NCI-H128 (cell line): Measurements from ENCODE around the gene RASD1.
A peak's percentile ranks its signal among the peaks of the same experiment; 100 is the strongest.

Source experiments
- DNase-seq: peaks from one replicate; lab custom pipeline; 2025; ENCODE audit not compliant: unreplicated experiment; lab: John Stamatoyannopoulos, UW

The RASD1 gene, protein sequence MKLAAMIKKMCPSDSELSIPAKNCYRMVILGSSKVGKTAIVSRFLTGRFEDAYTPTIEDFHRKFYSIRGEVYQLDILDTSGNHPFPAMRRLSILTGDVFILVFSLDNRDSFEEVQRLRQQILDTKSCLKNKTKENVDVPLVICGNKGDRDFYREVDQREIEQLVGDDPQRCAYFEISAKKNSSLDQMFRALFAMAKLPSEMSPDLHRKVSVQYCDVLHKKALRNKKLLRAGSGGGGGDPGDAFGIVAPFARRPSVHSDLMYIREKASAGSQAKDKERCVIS

DNA sequence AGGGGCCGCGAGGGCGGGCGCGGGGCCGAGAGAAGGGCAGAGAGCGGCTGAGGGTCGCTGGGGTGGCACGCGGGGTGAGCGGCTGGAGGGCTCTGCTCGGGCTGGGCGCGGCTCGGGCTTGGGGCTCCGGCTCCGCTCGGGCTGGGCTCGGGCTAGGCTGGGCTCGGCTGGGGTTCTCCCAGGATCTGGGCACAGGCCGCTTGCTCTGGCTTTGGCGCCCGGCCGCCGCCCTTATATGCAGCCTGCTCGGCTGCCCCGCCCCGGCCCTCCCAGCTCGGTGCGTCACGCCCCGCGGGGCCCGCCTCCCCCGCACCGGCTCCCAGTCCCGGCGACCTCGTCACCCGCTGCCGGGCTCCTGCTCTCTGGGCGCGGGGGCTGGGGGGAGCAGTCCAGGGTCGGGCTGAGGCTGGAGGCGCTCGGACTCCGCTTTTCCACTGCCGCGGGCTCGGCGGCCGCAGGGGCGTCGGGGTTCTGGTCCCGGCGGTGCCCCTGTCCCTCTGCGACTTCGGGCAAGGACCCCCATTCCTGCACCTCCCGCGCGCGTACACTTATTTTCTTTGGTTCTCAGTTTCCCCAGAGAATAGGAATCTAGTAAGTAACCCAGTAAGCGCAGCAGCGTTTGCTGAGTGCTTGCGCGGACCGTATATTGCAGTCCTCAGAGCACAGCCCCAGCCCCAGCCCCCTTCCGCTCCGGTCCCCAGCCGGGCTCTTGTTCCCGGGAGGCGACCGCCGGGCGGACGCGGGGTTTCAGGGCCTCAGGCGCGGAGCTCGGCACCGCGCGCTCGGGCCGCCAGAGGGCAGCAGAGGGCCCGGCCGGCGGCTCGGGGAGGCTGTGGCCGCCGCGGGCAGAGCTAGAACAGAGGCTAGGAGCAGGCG, at the start of gene RASD1:
Gene RASD1 (minus strand): TSS at position 207 of the 876 bp plus-strand sequence. CDS start 214 bp downstream, outside the sequence.
- DNase-seq, result peak; percentile 60

DNA sequence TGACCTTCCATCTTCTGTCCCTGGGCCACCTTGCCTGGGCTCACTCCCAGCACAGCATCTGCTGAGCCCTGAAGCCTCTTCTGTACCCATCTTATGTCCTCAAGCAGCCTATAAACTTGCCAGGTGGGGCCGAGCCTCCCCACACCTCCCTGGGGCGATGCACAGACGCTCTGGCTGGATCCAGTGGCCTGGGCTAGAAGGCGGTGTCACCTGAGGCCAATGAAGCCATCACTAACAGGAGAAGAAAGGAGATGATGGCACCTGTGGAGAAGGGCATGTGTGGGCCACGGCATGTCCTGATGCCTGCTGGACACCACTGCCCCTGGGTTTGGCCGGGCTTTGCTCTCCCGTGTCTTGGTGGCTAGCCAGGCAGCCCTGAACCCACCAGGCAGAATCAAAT, 49.8 kb upstream of the RASD1 start:
- no peak for DNase-seq

DNA sequence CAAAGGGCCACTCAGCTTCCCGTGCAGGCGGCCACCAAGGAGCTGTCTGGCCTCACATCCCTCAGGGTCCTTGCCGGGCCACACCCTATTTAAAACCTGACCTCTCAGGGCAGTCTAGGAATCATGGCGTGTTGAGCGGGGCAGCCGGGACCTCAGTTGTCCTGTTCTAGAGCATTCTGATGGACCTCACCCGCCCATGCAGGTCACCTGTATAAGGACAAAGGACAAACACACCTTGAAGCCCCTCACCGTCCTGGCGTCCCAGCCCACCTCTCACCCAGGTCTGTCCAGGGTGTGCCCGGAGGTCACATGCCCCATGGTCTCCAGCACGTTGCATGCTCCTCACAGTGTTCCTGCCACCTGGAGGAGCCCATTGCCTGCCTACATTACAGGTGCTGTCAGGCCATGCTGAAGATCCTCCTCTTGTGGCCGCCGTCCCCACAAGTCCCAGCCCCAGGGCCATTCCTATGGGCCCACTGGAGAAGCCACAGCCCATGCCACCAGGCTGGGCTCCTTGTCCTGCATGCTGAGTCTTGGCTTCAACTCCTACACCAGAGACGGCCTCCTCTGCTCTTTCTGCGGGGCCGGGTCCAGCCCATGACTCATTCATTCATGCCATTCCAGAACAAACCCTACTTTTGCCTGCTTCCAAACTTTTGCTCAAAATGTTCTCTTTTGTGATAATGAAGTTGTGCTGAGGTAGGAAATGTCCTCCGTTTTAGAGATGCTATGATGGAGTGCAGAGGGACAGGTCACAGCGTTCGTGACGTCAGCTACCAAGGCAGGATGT, 49.0 kb upstream of the RASD1 start:
- no peak for DNase-seq

DNA sequence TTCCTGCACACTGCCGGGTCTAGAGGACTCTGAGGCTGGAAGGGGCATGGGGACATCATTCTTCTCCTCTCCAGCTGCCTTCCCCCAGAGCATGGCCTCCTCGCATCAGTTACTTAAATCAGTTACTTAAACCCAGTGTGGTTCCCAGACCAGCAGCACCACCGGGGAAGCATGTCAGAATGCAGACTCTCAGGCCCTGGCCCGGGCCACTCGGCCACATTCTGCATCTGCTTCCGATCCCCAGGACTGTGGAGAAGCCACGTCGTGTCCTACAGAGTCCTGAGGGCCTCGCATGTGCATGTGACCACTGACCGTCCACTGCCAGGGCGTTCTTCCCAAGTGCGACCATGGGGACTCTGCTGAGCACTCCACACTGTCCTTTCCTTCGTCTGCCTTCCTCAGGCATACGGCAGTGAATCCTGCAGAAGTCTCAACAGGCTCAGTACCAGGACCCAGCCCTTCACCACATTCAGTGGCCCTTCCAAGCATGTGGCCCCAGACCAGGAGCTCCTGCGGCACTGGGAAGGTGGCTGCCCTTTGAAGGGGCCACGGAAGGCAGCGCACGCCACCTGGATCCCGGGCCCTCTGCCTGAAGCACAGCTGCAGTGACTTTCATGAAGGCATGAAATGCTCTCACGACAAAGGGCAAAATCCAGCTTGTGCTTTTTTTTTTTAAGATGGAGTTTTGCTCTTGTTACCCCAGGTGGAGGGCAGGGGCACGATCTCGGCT, 46.9 kb upstream of the RASD1 start:
- DNase-seq, result no peak

DNA sequence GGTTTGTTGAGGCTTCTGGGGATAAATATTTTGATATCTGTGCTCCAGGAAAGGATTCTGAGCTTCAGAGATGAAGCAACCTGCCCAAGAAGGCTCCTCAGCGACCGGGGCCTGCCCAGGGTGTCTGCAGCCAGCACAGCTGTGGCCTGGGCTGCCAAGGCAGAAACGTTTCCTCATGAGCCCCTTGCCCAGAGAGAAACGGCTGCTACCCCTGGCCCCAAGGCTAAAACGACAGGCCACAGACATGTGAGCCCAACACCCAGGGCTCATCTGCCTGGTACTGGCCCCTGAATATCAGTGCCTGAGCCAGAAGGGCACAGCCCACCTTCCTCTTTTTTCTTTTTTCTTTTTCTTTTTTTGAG, 45.4 kb upstream of the RASD1 start:
- no peak for DNase-seq

DNA sequence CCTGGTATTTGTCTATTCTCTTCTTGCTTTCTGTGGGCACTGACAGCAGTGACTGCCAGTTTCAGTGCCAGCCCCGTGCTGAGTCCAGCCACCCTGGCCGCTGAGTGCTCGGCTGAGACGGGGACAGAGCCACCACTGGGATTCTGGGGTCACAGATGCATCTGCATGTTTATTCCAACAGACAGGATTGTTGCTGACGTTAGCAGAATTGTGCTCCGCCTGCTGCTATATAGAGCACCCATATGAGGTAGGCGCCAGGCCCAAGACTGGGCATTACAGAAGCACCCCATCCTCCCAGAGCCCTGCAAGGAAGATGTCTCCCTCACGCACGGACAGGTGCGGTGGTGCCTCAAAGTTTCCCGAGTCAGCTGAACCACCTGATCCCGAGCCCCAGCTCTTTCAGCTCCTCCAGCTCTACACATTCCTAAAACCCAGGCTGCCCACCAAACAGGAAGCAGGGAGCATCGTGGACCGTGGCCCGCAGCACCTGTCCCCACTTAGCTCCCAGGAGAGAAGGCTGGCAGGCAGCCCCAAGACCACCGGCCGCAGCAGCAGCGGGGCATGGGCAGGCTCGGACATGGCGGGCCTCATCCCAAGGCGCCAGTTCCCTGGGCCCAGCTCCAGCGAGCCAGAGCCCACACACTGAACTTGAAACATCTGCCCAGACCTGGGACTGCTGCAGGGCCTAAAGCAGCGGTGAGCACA, 44.9 kb upstream of the RASD1 start:
- DNase-seq, result no peak

DNA sequence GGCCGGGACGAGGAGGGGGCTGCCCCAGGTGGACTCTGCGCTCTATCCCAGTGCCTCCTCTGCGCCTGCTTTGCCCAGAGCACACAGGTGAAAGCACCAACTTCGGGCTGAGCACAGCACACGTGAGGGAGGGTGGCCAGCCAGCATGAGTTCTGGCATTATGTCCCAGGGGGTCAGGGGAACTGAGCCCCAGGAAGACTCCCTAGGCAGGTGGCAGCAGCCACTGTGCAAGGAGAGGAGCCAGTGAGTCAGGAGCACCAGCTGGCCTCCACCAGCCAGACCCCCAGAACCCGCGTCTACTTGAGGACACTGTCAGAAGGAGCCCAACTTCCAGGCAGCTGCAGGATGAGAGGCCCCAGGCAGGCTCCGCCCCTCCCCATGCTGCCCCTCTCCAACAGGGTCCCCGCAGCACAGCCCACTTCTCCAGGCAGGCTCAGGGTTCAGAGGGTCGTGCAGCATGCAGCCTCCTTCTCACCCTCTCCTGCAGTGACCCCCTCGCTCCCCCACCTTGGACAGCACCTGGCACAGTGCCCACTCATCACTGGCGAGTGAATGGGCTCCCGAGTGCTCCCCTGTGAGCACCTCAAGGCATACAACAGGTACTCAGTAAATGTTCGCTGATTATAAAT, 44.2 kb upstream of the RASD1 start:
- DNase-seq, result no peak

DNA sequence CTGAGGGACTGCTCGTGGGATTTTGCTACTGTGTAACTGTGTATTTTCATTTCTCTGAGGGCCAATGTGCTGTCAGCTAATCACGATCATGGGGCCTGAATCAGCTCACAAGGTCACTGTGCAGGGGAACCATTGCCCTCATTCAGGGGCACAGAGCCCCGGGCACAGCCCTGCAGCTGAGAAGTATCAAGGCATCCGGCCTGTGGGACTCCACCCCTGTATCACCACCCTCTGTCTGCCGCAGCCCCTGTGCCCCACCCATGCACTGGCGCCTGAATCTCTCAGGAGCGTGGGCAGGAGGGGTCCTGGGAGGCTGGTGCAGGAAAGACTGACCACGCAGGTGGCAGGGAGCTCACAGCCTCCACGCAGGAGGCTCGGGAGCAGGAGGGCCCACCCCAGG, 43.4 kb upstream of the RASD1 start:
- DNase-seq, result no peak

DNA sequence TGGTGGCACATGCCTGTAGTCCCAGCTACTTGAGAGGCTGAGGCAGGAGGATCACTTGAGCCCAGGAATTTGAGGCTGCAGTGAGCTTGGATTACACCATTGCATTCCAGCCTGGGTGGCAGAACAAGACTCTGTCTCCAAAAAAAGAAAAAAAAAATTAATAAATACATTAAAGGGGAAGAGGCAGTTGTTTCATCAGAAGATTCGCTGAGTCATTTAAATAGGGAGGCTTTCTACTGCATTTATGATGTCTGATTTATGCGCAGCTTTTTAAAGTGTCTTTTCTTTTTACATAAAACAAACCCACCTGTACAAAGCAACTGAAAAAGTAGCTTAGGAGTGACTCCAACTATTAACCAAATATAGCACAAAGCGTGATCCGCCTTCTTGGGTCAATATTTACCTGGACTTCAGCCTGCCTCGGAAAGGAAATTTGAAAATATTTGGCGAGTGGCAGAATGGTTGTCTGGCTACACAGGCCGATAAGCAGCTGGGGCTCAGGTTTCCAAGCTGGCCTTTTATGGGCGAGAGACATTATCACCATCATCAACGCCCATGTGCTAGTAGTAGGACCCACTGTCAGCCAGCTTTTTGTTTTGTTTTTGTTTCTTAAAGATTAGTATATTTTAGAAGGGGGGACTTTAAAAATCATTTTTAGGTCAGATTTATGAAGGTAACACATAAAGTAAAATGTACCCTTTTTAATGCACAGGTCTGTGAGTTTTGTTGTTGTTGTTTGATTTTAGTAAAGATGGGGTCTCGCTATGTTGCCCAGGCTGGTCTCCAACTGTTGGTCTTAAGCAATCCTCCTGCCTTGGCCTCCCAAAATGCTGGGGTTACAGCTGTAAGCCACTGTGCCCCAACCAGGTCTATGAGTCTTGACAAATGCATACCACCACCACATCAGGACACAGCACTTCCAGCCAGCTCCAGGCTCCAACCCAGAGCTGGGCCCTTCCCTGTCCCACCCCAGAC, 42.5 kb upstream of the RASD1 start:
- DNase-seq, result no peak

DNA sequence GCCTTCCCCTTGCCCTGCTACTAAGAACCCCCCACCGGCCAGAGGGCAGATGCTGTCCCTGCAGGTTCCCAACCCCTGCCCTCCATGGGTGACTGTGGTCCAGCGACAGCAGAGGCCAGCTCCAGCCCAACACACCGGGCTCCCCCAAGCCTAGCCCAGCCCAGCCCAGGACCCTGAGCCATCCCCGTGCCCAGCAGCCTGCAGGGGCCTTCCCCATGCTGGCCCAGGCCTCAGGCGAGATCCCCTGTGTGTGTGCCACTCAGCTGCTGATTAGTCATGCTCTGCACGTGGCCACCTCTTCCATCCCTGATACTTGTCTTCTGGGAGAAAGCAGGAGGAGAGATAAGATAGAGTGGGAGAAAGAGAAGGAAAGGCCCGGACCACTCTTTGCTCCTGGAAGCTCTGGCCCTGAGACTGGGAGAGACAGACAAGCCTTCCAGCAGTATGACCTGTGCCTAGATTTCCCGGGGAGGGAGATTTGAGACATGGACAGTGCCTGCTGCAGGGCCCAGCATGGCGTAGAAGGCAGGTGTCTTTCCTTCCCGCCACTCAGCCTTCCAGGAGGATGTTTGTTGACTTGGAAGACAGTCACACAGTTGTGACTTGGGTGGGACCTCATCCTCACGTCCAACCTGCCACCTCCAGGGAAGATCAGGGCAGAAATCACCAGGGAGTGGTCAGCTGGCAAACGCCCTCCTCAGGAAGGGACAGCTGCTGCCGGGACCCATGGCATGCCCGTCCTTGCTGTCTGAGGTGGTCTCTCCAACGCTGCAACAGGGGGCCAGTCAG, 41.3 kb upstream of the RASD1 start:
- DNase-seq, result no peak

DNA sequence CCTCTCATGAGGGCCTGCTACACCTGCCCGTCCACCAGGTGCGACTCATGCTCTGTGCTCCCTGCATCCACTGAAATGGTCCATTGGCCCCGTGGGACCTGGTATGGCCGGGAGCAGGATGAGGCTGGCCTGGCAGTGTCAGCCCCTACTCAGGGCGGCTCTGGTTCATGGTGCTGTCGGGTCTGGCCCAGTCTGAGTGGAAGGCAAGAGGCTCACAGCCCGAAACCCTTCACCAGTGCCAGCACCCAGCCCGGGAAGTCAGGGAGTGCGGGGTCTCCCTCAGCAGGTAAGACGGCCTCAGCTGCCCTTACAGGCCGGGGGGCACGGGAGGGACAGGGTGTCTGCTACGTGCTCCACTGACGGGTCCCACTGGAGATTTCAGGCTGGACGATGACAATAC, 40.5 kb upstream of the RASD1 start:
- DNase-seq, result no peak

DNA sequence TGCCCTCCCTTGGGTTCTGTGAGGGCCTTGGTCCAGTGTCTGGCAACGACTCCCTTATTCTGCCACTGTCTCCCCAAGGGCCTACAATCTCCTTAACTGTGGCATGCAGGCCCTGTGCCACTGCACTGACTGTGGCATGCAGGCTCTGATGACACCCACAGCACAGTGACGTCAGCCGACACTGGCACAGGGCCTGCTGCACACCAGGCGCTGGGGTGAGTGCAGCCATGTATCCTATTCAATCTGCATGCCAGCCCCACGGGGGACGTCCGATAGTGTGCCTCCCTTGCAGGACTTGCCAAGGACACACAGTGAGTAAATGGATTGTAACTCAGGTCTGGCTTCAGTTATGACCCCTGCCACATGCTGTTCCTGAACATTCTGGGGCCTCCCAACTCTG, 39.8 kb upstream of the RASD1 start:
- no peak for DNase-seq

DNA sequence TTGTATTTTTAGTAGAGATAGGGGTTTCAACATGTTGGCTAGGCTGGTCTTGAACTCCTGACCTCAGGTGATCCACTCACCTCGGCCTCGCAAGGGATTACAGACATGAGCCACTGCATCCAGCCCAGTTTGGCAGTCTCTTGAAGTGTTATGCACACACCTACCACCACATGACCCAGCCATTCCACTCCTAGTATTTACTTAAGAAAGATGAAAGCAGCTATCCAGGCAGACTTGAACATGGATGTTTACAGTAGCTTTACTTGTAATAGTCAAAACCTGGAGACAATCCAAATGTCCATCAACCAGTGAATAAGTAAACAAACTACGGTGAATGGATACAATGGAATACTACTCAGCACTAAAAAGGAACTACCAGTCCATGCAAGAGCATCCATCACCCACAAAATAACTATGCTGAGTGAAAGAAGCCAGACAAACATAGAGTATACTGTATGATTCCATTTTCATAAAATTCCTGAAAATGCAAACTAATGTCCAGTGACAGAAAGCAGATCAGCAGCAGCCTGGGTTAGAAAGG, 37.8 kb upstream of the RASD1 start:
- no peak for DNase-seq

DNA sequence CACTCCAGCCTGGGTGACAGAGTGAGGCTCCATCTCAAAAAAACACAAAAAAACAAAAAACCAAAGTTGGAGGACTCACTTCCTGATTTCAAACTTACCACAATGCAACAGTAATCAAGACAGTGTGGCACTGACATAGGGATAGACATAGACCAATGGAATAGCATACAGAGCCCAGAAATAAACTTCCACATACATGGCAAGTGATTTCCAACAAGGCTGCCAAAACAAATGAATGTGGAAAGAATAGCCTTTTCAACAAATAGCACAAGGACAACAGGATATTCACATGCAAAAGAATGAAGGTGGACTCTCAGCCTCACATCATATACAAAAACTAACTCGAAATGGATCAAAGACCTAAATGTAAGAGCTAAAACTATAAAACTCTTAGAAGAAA, 36.8 kb upstream of the RASD1 start:
- DNase-seq, result no peak

DNA sequence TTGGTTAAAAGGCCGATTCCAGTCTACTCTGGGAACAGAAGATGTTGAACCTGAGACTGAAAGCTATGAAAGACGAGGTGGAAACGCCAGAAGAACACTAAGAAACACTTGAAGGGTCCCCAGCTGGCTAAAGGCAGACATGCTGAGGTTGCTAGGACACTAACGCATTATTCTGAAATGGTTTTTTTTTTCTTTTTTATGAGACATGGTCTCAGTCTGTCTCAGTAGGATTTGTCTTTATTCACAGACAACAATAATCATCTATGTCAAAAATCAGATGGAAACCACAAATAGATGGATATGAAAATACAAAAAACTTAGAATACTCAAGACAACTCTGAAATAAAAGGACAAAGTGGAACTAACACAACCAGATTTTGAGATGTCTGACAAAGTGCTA, 35.0 kb upstream of the RASD1 start:
- DNase-seq, result no peak

DNA sequence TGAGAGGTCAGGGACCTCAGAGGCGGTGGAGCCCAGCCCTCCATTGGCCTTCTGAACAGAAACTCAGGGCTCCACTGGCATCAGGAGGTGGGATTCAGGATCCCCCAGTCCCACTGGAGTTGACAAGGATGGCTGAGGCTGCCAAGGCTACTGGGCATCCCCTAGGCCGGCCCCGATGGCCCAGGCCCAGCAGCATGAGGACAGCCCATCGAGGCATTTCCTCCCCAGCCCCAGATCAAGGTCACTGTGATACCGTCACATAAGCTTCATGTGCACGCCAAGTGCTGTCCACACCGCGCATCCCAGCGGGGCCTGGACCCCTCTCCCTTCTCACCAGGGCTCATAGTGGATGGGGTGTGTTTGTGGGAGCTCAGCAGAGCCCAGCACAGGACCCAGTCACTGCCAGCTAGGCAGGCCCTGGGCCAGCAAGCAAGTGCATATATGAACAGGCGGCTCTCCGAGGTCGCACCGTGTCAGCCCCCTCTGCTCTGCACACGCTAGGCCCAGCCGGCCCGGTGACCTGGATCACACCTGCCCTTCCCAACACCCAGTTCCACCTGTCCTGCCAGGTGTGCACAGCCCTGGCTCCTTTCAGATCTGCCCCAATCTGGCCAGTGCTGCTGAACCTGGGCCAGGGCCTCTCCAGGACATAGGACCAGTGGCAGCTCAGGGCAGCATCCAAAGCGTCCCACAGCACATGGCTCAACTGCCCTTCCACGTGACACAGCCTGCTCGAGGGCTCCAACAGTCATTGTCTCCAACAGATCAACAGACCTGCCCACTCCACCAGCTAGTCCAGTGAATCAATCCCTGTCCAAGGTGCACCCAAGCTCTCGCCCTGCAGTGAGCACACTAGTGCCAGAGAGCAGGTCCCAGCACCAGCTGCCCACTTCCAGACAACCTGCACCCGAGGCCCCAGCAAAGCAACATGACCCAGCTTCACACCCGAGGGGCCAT, 32.8 kb upstream of the RASD1 start:
- no peak for DNase-seq
